Panc1 (cell line): ENCODE measurements around the gene SELENOI. TPM values are rescaled to one million over a fixed set of nuclear protein-coding genes. Genes with fewer than 3 reads are reported as not detected.
A peak's percentile ranks its signal among the peaks of the same experiment; 100 is the strongest.

Source experiments
- ATAC-seq: fragments of 200-7000 bp; cut with Tn5 transposase; 2 replicates; pipeline ENCODE4 v1.9.1; 2020; ENCODE audit warnings: mild to moderate bottlenecking, moderate library complexity
- BruUV-seq: library from RNA; stranded (reverse); fragments of 400-500 nt; replicated peaks from 2 replicates; lab custom pipeline; 2021; lab: Mats Ljungman, UMichigan
- CTCF ChIA-PET: fragments of 300-600 bp; sonication (Branson Sonifier 250); formaldehyde crosslinking; loops from one replicate; lab custom pipeline; 2022; ENCODE audit warnings: antibody characterized with exemption; lab: Charles Lee
- POLR2A ChIA-PET: fragments of 300-600 bp; sonication (Branson Sonifier 250); formaldehyde crosslinking; loops from one replicate; lab custom pipeline; 2022; ENCODE audit warnings: antibody characterized with exemption; lab: Charles Lee
- DNase-seq: peaks from one replicate; pipeline ENCODE4 v3.0.0-alpha.2; 2010; ENCODE audit warnings: low read depth, low spot score
- H3K27ac ChIP-seq: 2 replicates; pipeline ENCODE4 v1.5.1; 2011; ENCODE audit warnings: mild to moderate bottlenecking, low read length, inconsistent platforms
- H3K27me3 ChIP-seq: fragments of 200-500 bp; sonication (Bioruptor generic); 2 replicates; pipeline ENCODE4 v1.6.0; 2014; ENCODE audit warnings: low read length, inconsistent platforms; ENCODE audit not compliant: control insufficient read depth, insufficient read depth
- H3K36me3 ChIP-seq: fragments of 200-500 bp; sonication (Bioruptor generic); 2 replicates; pipeline ENCODE4 v1.5.1; 2014; ENCODE audit warnings: inconsistent platforms, mild to moderate bottlenecking, low read length, moderate library complexity; ENCODE audit not compliant: control insufficient read depth, insufficient read depth
- H3K4me1 ChIP-seq: 2 replicates; pipeline ENCODE4 v1.5.1; 2011; ENCODE audit warnings: inconsistent platforms, mild to moderate bottlenecking, low read length, moderate library complexity; ENCODE audit not compliant: control insufficient read depth, insufficient read depth
- H3K4me3 ChIP-seq, 2 experiments: 2 replicates each; pipeline ENCODE4 v1.5.1; 2011 to 2012; ENCODE audit warnings: low read depth in 2 of 2, low read length in 2 of 2, mild to moderate bottlenecking in 2 of 2, inconsistent platforms in 1 of 2, moderate library complexity in 1 of 2
- H3K9me3 ChIP-seq: fragments of 200-500 bp; sonication (Bioruptor generic); 2 replicates; pipeline ENCODE4 v1.5.1; 2014; ENCODE audit warnings: low read depth, mild to moderate bottlenecking, inconsistent platforms, low read length, moderate library complexity; ENCODE audit not compliant: control insufficient read depth, insufficient read depth
- POLR2AphosphoS5 ChIP-seq: IDR thresholded peaks from 2 replicates; pipeline ENCODE4 v1.6.1; 2012; ENCODE audit warnings: mild to moderate bottlenecking, low read depth, low read length, moderate library complexity
- SIN3A ChIP-seq: IDR thresholded peaks from 2 replicates; pipeline ENCODE4 v1.6.1; 2012; ENCODE audit warnings: low read depth, mild to moderate bottlenecking, low read length, moderate library complexity, borderline replicate concordance; ENCODE audit not compliant: insufficient read depth
- TCF7L2 ChIP-seq: IDR thresholded peaks from 2 replicates; pipeline ENCODE4 v1.6.1; 2011; ENCODE audit warnings: mild to moderate bottlenecking, low read depth, low read length, inconsistent platforms
- in situ Hi-C: cut with HindIII; loops from 2 replicates; pipeline ENCODE4 v1.10.0; 2016; ENCODE audit warnings: low sequenced_read_pairs, low pct_unique_long_range_greater_than_20kb
- intact Hi-C: fragments of 100-400 bp; cut with micrococcal nuclease; formaldehyde crosslinking; loops from one replicate; pipeline ENCODE4 v1.10.0; 2022; ENCODE audit not compliant: unreplicated experiment
- total RNA-seq: library from RNA; stranded (reverse); gene quantifications from one replicate; pipeline ENCODE4 v1.2.1, GENCODE V29; 2021; ENCODE audit not compliant: unreplicated experiment
- TF ChIP-seq, protein P1 (sequence below): fragments of 450-650 bp; IDR thresholded peaks from 2 replicates; pipeline ENCODE4 v1.5.1; 2017; ENCODE audit warnings: mild to moderate bottlenecking
- TF ChIP-seq, protein P2 (sequence below), 2 experiments: IDR thresholded peaks; 2 replicates each; pipeline ENCODE4 v1.6.1; 2011 to 2012; ENCODE audit warnings: low read depth in 2 of 2, control low read depth in 1 of 2, low read length in 1 of 2, mild to moderate bottlenecking in 1 of 2, moderate library complexity in 1 of 2; ENCODE audit not compliant: insufficient read depth in 1 of 2

Gene SELENOI
- total RNA-seq, 1 experiment from 2014 or later, result 28.5 TPM

DNA sequence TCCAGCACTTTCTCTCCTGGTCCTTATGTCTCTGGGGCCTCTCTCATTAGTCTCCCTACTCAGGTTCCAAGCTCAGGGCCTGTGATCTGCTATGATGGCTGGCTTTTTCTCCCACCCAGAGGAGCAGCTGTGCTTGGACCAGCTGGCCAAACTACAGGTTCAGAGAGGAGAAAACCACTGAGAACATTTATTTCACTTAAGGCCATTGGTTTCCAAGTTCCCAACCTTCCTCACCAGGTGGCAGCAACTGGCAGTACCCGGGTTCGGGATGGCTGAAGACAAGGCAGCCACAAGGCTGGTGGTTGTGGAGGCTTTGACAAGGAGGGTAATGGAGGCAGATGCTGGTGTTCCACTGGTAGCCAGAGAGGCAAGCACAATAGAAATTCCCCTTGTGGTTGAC lies 29.9 kb upstream of the SELENOI start:
- intact Hi-C loops, result no loop called here
- in situ Hi-C loops, result no loop called here
- Histone ChIP-seq H3K27me3 (no peaks in the 10 kb centered on the region; the same call in 1 of the 2 replicates), H3K4me1 (no peaks in the 10 kb centered on the region), H3K27ac (no peak overlapping the region), H3K36me3 (no peaks in the 10 kb centered on the region), H3K9me3 (no peaks in the 10 kb centered on the region), H3K4me3 (no peak overlapping the region)
- ATAC-seq (0 out of 2 replicates have a peak, but pooled peaks have one; percentile 12), DNase-seq (no peak)
- TF ChIP-seq, protein P1, sequence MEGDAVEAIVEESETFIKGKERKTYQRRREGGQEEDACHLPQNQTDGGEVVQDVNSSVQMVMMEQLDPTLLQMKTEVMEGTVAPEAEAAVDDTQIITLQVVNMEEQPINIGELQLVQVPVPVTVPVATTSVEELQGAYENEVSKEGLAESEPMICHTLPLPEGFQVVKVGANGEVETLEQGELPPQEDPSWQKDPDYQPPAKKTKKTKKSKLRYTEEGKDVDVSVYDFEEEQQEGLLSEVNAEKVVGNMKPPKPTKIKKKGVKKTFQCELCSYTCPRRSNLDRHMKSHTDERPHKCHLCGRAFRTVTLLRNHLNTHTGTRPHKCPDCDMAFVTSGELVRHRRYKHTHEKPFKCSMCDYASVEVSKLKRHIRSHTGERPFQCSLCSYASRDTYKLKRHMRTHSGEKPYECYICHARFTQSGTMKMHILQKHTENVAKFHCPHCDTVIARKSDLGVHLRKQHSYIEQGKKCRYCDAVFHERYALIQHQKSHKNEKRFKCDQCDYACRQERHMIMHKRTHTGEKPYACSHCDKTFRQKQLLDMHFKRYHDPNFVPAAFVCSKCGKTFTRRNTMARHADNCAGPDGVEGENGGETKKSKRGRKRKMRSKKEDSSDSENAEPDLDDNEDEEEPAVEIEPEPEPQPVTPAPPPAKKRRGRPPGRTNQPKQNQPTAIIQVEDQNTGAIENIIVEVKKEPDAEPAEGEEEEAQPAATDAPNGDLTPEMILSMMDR, result no peak; the same call in 1 of the 2 replicates
- TF ChIP-seq SIN3A (no peak), TCF7L2 (no peak), POLR2AphosphoS5 (no peak)
- ChIA-PET POLR2A (no interaction called here), CTCF (no interaction called here)
- BruUV-seq, result no TSS peak

DNA sequence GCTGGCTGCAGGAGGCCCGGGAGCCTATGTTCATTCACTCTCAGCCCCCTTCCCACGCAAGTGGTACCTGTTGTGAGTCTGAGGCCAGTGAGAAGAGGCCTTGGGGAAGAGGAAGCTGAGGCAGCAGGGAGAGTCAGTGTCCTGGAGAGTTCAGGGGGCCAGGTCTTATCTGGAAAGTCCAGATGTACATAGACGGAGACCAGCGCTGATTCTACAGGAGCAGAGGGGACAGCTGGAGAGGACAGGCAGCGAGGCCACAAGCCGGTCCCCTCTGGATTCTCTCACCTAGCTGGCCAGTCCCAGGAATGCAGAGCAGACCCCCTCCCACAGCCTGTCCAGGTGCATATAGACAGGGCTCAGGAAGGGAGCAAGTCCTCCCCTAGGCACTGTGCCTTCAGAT lies 29.1 kb upstream of the SELENOI start:
- no TSS peak for BruUV-seq
- H3K27me3 ChIP-seq, result no peaks in the 10 kb centered on the region; the same call in 1 of the 2 replicates
- no peak overlapping the region for H3K27ac ChIP-seq
- DNase-seq (no peak), ATAC-seq (no peak)
- no peak for TF ChIP-seq POLR2AphosphoS5
- TF ChIP-seq, protein P2, sequence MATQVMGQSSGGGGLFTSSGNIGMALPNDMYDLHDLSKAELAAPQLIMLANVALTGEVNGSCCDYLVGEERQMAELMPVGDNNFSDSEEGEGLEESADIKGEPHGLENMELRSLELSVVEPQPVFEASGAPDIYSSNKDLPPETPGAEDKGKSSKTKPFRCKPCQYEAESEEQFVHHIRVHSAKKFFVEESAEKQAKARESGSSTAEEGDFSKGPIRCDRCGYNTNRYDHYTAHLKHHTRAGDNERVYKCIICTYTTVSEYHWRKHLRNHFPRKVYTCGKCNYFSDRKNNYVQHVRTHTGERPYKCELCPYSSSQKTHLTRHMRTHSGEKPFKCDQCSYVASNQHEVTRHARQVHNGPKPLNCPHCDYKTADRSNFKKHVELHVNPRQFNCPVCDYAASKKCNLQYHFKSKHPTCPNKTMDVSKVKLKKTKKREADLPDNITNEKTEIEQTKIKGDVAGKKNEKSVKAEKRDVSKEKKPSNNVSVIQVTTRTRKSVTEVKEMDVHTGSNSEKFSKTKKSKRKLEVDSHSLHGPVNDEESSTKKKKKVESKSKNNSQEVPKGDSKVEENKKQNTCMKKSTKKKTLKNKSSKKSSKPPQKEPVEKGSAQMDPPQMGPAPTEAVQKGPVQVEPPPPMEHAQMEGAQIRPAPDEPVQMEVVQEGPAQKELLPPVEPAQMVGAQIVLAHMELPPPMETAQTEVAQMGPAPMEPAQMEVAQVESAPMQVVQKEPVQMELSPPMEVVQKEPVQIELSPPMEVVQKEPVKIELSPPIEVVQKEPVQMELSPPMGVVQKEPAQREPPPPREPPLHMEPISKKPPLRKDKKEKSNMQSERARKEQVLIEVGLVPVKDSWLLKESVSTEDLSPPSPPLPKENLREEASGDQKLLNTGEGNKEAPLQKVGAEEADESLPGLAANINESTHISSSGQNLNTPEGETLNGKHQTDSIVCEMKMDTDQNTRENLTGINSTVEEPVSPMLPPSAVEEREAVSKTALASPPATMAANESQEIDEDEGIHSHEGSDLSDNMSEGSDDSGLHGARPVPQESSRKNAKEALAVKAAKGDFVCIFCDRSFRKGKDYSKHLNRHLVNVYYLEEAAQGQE (IDR thresholded peaks at IDR 0.05; ENCODE audit: insufficient read depth in 1 of 2, low read depth in 2 of 2, low read length in 1 of 2), result no peak
- TF ChIP-seq TCF7L2, result no peak
- TF ChIP-seq SIN3A, result no peak
- TF ChIP-seq, protein P1, result no peak
- no peaks in the 10 kb centered on the region for H3K9me3 ChIP-seq
- in situ Hi-C loops (no loop called here), intact Hi-C loops (no loop called here)
- H3K4me3 ChIP-seq, result no peak overlapping the region
- H3K4me1 ChIP-seq, result no peaks in the 10 kb centered on the region
- POLR2A ChIA-PET, result no interaction called here
- H3K36me3 ChIP-seq, result no peaks in the 10 kb centered on the region
- CTCF ChIA-PET, result interaction anchor here (0.6 to 0.7 kb wide), 2 partner anchors 11 to 14 kb away, joined by 3 to 5 read pairs; no protein-coding TSS in a partner anchor
